A549 (cell line): ENCODE measurements around the gene ZNF22. TPM values are rescaled to one million over a fixed set of nuclear protein-coding genes. Genes with fewer than 3 reads are reported as not detected.

ENCODE experiments used
- ATAC-seq, 2 experiments: fragments of 200-7000 bp in 1 of 2; fragments of >200 bp in 1 of 2; cut with Nextera tagmentation in 1 of 2; cut with Tn5 transposase in 1 of 2; 3 replicates each; pipeline versions ENCODE4 v1.8.0 to v1.9.1; 2018 to 2020; ENCODE audit warnings: mild to moderate bottlenecking in 1 of 2, moderate library complexity in 1 of 2
- CTCF ChIA-PET: fragments of 300-600 bp; sonication (Branson Sonifier 250); formaldehyde crosslinking; extraction: SDS; loops from one replicate; lab custom pipeline; 2021; ENCODE audit warnings: antibody characterized with exemption, inconsistent platforms; lab: Yijun Ruan, JAX
- POLR2A ChIA-PET: fragments of 350-600 bp; formaldehyde crosslinking; extraction: SDS; loops from one replicate; lab custom pipeline; 2021; ENCODE audit warnings: antibody characterized with exemption, inconsistent platforms; lab: Yijun Ruan, JAX
- DNase-seq, 2 experiments: peaks; one replicate each; pipeline versions ENCODE4 v3.0.0 to v3.0.0-alpha.2; 2011 to 2016; ENCODE audit warnings: low read depth in 1 of 2, low spot score in 1 of 2
- FAIRE-seq: peaks from 2 replicates; lab custom pipeline; 2011; peaks lifted over from hg19 to GRCh38; lab: Jason Lieb, UNC
- H3K27ac ChIP-seq, 2 experiments: fragments of >200 bp; sonication (Bioruptor Twin); formaldehyde crosslinking; 3 replicates each; pipeline ENCODE4 v1.5.1; 2016 to 2017
- H3K4me1 ChIP-seq: fragments of >200 bp; sonication (Bioruptor Twin); formaldehyde crosslinking; 3 replicates; pipeline ENCODE4 v1.6.1; 2016
- H3K4me2 ChIP-seq: fragments of >200 bp; sonication (Bioruptor Twin); formaldehyde crosslinking; 3 replicates; pipeline ENCODE4 v1.6.1; 2016
- H3K4me3 ChIP-seq: fragments of >200 bp; sonication (Bioruptor Twin); formaldehyde crosslinking; 3 replicates; pipeline ENCODE4 v1.5.1; 2016
- H3K9me3 ChIP-seq: fragments of >200 bp; sonication (Bioruptor Twin); formaldehyde crosslinking; 3 replicates; pipeline ENCODE4 v1.6.1; 2016
- BCL3 ChIP-seq: fragments of >200 bp; sonication (Bioruptor Twin); formaldehyde crosslinking; IDR thresholded peaks from 3 replicates; pipeline ENCODE4 v1.6.1; 2016
- BHLHE40 ChIP-seq: IDR thresholded peaks from 2 replicates; pipeline ENCODE4 v1.6.1; 2012; ENCODE audit warnings: low read depth, low read length, inconsistent platforms
- CBX8 ChIP-seq: fragments of 200-600 bp; sonication (generic); IDR thresholded peaks from 2 replicates; pipeline ENCODE4 v1.6.1; 2016
- CHD4 ChIP-seq: fragments of 200-600 bp; sonication (generic); IDR thresholded peaks from 2 replicates; pipeline ENCODE4 v1.6.1; 2016; ENCODE audit warnings: antibody characterized with exemption, mild to moderate bottlenecking, borderline replicate concordance
- CTCF ChIP-seq: fragments of >200 bp; sonication (Bioruptor Twin); formaldehyde crosslinking; IDR thresholded peaks from 3 replicates; pipeline ENCODE4 v1.5.1; 2016
- EHF ChIP-seq: fragments of 250-450 bp; sonication (Bioruptor Pico); IDR thresholded peaks from 2 replicates; pipeline ENCODE4 v1.5.0; 2020; ENCODE audit warnings: mild to moderate bottlenecking
- ELK1 ChIP-seq: fragments of 150-350 bp; IDR thresholded peaks from 2 replicates; pipeline ENCODE4 v1.6.1; 2014; ENCODE audit warnings: low read depth, mild to moderate bottlenecking, low read length
- EP300 ChIP-seq, 2 experiments: fragments of >200 bp; sonication (Bioruptor Twin); formaldehyde crosslinking; IDR thresholded peaks; 2 replicates in 1 of 2; 3 replicates in 1 of 2; pipeline ENCODE4 v1.6.1; 2016 to 2017
- FOXS1 ChIP-seq: fragments of 250-450 bp; sonication (Bioruptor Pico); IDR thresholded peaks from 2 replicates; pipeline ENCODE4 v1.5.0; 2020; ENCODE audit warnings: mild to moderate bottlenecking, moderate library complexity
- HEYL ChIP-seq: fragments of 250-450 bp; sonication (Bioruptor Pico); IDR thresholded peaks from 2 replicates; pipeline ENCODE4 v1.8.0; 2021; ENCODE audit warnings: mild to moderate bottlenecking, moderate library complexity
- HOXA7 ChIP-seq: fragments of 250-450 bp; sonication (Bioruptor Pico); IDR thresholded peaks from 2 replicates; pipeline ENCODE4 v1.5.0; 2020; ENCODE audit warnings: mild to moderate bottlenecking, moderate library complexity
- HOXB13 ChIP-seq: fragments of 250-450 bp; sonication (Bioruptor Pico); IDR thresholded peaks from 2 replicates; pipeline ENCODE4 v1.5.0; 2020; ENCODE audit warnings: low read depth, mild to moderate bottlenecking, moderate library complexity
- HOXB5 ChIP-seq: fragments of 250-450 bp; sonication (Bioruptor Pico); IDR thresholded peaks from 2 replicates; pipeline ENCODE4 v1.5.0; 2020; ENCODE audit warnings: mild to moderate bottlenecking, moderate library complexity
- KDM5A ChIP-seq: fragments of 200-600 bp; sonication (generic); IDR thresholded peaks from 2 replicates; pipeline ENCODE4 v1.6.1; 2016; ENCODE audit warnings: antibody characterized with exemption, mild to moderate bottlenecking
- MAX ChIP-seq: IDR thresholded peaks from 2 replicates; pipeline ENCODE4 v1.6.1; 2012
- NPAS2 ChIP-seq: fragments of 250-450 bp; sonication (Bioruptor Pico); IDR thresholded peaks from 2 replicates; pipeline ENCODE4 v1.8.0; 2022; ENCODE audit warnings: mild to moderate bottlenecking, moderate library complexity, borderline replicate concordance
- NR3C1 ChIP-seq: fragments of >200 bp; sonication (Bioruptor Twin); formaldehyde crosslinking; IDR thresholded peaks from 3 replicates; pipeline ENCODE4 v1.6.1; 2017
- PHF8 ChIP-seq: fragments of 200-600 bp; sonication (generic); IDR thresholded peaks from 2 replicates; pipeline ENCODE4 v1.6.1; 2016; ENCODE audit warnings: low read depth, mild to moderate bottlenecking, antibody characterized with exemption, moderate library complexity, borderline replicate concordance
- RFX5 ChIP-seq: fragments of 450-650 bp; IDR thresholded peaks from 2 replicates; pipeline ENCODE4 v1.7.1; 2014; ENCODE audit warnings: antibody characterized with exemption, mild to moderate bottlenecking, moderate library complexity
- TFCP2L1 ChIP-seq: fragments of 250-450 bp; sonication (Bioruptor Pico); IDR thresholded peaks from 2 replicates; pipeline ENCODE4 v1.5.0; 2021; ENCODE audit warnings: mild to moderate bottlenecking
- ZFP36 ChIP-seq: fragments of 450-650 bp; IDR thresholded peaks from 2 replicates; pipeline ENCODE4 v1.6.1; 2014; ENCODE audit warnings: borderline replicate concordance; ENCODE audit not compliant: partially characterized antibody
- ZNF302 ChIP-seq: fragments of 250-450 bp; sonication (Bioruptor Pico); IDR thresholded peaks from 2 replicates; pipeline ENCODE4 v1.9.0; 2021; ENCODE audit warnings: inconsistent platforms, mild to moderate bottlenecking, moderate library complexity
- WGBS: methylation state at CpG from one replicate; pipeline ENCODE4 v1.1.6; 2017; ENCODE audit errors: missing lambda C conversion rate; 5-methylcytosine and 5-hydroxymethylcytosine counted together
- polyA plus RNA-seq, 4 experiments: library from polyadenylated mRNA; depleted of rRNA in 3 of 4; stranded (reverse); fragments of >200 nt; fragmentation: RNase III in 1 of 4; extraction: RNeasy Plus Mini Kit Qiagen cat#74134 plus additional on column Dnase treatment in 1 of 4; gene quantifications; 2 replicates in 3 of 4; 3 replicates in 1 of 4; pipeline ENCODE4 v1.2.3, GENCODE V29; 2011 to 2017

Gene ZNF22
- polyA plus RNA-seq, 2 of the 4 experiments (the other 2 are of a cell fraction), result 8.5 to 13.0 TPM

- POLR2A ChIA-PET, result interaction anchor here (1.0 to 2.8 kb wide), 4 partner anchors 10 to 19 kb away, joined by 5 to 13 read pairs (median 8); partner anchors contain the start of gene DEPP1
- H3K4me2 ChIP-seq, result peak overlapping the region; percentile 92
- FAIRE-seq (no peak), ATAC-seq (no peak), DNase-seq (no peak)
- CTCF ChIA-PET, result interaction anchor here (4.7 kb wide), 1 partner anchor 27 kb away, joined by 22 read pairs; no protein-coding TSS in a partner anchor
- peak overlapping the region; percentile 53 for H3K4me3 ChIP-seq
- TF ChIP-seq HOXB13 (CRISPR knock-in tag) (no peak), BHLHE40 (no peak), ELK1 (no peak), EP300 (IDR thresholded peaks at IDR 0.05) (no peak), HOXA7 (no peak), PHF8 (no peak), FOXS1 (CRISPR knock-in tag) (no peak), EHF (CRISPR knock-in tag) (no peak), NPAS2 (CRISPR knock-in tag) (no peak)
- peak overlapping the region; percentile 44 to 73; a peak in 4 of 6 replicates for H3K27ac ChIP-seq
- peaks cover 12% of the 10 kb centered on the region; the same call in 2 of the 3 replicates for H3K4me1 ChIP-seq
- H3K9me3 ChIP-seq, result no peaks in the 10 kb centered on the region
- WGBS, result 83% methylated on average over 8 of the region's 8 CpGs
Observed at GRCh38 chr10:44960088-44960460, 40.6 kb upstream of the ZNF22 start.

GRCh38 chr10:44960482-44961229 lies 40.1 kb upstream of the ZNF22 start:
- Histone ChIP-seq H3K27ac (no peak overlapping the region), H3K9me3 (no peaks in the 10 kb centered on the region), H3K4me2 (peak overlapping the region; percentile 92), H3K4me1 (peaks cover 12% of the 10 kb centered on the region; the same call in 2 of the 3 replicates), H3K4me3 (no peak overlapping the region)
- ChIA-PET CTCF (interaction anchor here (0.8 to 4.7 kb wide), 3 partner anchors 10 to 35 kb away, joined by 3 to 22 read pairs (median 3); no protein-coding TSS in a partner anchor), POLR2A (no interaction called here)
- ATAC-seq (no peak), FAIRE-seq (no peak), DNase-seq (no peak)
- TF ChIP-seq TFCP2L1 (CRISPR knock-in tag) (no peak), KDM5A (no peak), BCL3 (no peak), CBX8 (no peak), HEYL (CRISPR knock-in tag) (no peak), RFX5 (no peak), HOXB5 (CRISPR knock-in tag) (no peak), MAX (no peak), ZNF302 (no peak), ZFP36 (no peak), CTCF (no peak), NR3C1 (no peak), EHF (CRISPR knock-in tag) (no peak), CHD4 (no peak)
- 91% methylated on average over 7 of the region's 7 CpGs for WGBS
